Uterus (tissue), 4 donors: ENCODE data around the gene TCF4. TPM values are rescaled to one million over a fixed set of nuclear protein-coding genes. Genes with fewer than 3 reads are reported as not detected.
A peak's percentile ranks its signal among the peaks of the same experiment; 100 is the strongest.

Experiments used
- DNase-seq, 2 donors: peaks; one replicate each; pipeline ENCODE4 v3.0.0-alpha.2; 2019 to 2020
- H3K27ac ChIP-seq, 2 donors: fragments of 200-600 bp; sonication (generic); 1 replicate in 1 of 2; 2 replicates in 1 of 2; pipeline ENCODE4 v1.5.1; 2016 to 2018
- H3K27me3 ChIP-seq, 2 donors: fragments of 200-600 bp; sonication (generic); one replicate each; pipeline ENCODE4 v1.5.1; 2018 to 2019; ENCODE audit warnings: control low read depth in 1 of 2
- H3K36me3 ChIP-seq, 2 donors: fragments of 200-600 bp; sonication (generic); one replicate each; pipeline ENCODE4 v1.5.1; 2019; ENCODE audit warnings: control low read depth in 1 of 2
- H3K4me1 ChIP-seq, 2 donors: fragments of 200-600 bp; sonication (generic); one replicate each; pipeline ENCODE4 v1.5.1; 2018 to 2019; ENCODE audit warnings: control low read depth in 1 of 2
- H3K4me3 ChIP-seq, 2 donors: fragments of 200-600 bp; sonication (generic); 1 replicate in 1 of 2; 2 replicates in 1 of 2; pipeline ENCODE4 v1.5.1; 2018 to 2019; ENCODE audit warnings: mild to moderate bottlenecking in 1 of 2
- H3K9me3 ChIP-seq, 2 donors: fragments of 200-600 bp; sonication (generic); one replicate each; pipeline ENCODE4 v1.5.1; 2019; ENCODE audit warnings: control low read depth in 1 of 2
- POLR2A ChIP-seq, 2 donors: fragments of 450-650 bp; IDR thresholded peaks; one replicate each; pipeline ENCODE4 v1.6.1; 2016; ENCODE audit warnings: antibody characterized with exemption in 2 of 2, mild to moderate bottlenecking in 1 of 2, moderate library complexity in 1 of 2
- intact Hi-C: fragments of 100-400 bp; cut with DNase I; formaldehyde crosslinking; loops from one replicate; pipeline ENCODE4 v1.15.1; 2023; ENCODE audit warnings: low total_unique reads
- total RNA-seq, 4 donors: library from RNA; depleted of rRNA in 3 of 4; stranded (reverse); fragments of >200 nt in 3 of 4; gene quantifications; one replicate each; pipeline versions ENCODE4 v1.1.0 to v1.2.4, GENCODE V29; 2014 to 2023
- TF ChIP-seq, protein P1 (sequence below), 4 experiments: fragments of 200-600 bp in 2 of 4; fragments of 450-650 bp in 2 of 4; sonication (generic) in 2 of 4; IDR thresholded peaks; one replicate each; pipeline ENCODE4 v1.5.1; 2016 to 2019; ENCODE audit warnings: antibody characterized with exemption in 4 of 4, mild to moderate bottlenecking in 2 of 4, moderate library complexity in 1 of 4
- donor health status: DM: yes; HTN: yes; CAD: no.

The TCF4 gene
- total RNA-seq, 4 donors from 2014 or later: 123 to 514 (median 163) TPM

DNA sequence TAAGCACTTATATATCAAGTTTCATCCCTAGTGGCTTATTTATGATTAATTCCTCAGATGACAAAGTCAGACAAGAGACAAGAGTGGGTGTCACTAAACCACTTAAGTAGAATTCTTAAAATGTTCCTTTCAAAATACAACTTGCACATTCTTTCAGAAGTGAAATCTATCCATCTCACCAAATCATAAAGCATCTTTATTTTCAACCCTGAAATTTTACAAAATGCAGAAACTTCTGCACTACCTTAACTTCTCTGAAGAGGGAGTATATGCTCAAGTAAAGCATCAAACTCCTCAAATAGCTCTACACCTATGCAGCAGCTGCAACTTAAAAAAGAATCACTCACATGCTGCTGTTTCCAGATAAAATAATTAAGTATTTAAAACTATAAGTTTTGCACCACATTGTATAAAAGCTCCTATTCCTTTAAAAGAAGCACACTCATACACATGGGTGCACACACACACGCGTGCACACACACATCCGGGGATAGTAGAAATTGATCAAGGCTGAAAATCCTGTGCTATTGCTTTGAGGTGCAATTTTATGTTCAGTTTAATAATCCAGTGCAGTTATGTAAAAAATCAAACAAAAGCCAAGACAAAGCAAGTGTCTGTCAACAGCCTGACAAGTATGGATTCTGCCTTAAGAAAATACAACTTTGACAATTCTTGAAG, 244.5 kb downstream of the TCF4 start:
- no peak for DNase-seq
- Histone ChIP-seq H3K4me1 (no peaks in the 10 kb centered on the region), H3K27ac (no peak overlapping the region), H3K36me3 (no peaks in the 10 kb centered on the region), H3K9me3 (no peaks in the 10 kb centered on the region), H3K4me3 (no peak overlapping the region), H3K27me3 (no peaks in the 10 kb centered on the region)
- intact Hi-C loops: no loop called here
- TF ChIP-seq POLR2A (IDR thresholded peaks at IDR 0.05): no peak
- TF ChIP-seq, protein P1, sequence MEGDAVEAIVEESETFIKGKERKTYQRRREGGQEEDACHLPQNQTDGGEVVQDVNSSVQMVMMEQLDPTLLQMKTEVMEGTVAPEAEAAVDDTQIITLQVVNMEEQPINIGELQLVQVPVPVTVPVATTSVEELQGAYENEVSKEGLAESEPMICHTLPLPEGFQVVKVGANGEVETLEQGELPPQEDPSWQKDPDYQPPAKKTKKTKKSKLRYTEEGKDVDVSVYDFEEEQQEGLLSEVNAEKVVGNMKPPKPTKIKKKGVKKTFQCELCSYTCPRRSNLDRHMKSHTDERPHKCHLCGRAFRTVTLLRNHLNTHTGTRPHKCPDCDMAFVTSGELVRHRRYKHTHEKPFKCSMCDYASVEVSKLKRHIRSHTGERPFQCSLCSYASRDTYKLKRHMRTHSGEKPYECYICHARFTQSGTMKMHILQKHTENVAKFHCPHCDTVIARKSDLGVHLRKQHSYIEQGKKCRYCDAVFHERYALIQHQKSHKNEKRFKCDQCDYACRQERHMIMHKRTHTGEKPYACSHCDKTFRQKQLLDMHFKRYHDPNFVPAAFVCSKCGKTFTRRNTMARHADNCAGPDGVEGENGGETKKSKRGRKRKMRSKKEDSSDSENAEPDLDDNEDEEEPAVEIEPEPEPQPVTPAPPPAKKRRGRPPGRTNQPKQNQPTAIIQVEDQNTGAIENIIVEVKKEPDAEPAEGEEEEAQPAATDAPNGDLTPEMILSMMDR (IDR thresholded peaks at IDR 0.05): peak; percentile 56 to 71 (median 66)

DNA sequence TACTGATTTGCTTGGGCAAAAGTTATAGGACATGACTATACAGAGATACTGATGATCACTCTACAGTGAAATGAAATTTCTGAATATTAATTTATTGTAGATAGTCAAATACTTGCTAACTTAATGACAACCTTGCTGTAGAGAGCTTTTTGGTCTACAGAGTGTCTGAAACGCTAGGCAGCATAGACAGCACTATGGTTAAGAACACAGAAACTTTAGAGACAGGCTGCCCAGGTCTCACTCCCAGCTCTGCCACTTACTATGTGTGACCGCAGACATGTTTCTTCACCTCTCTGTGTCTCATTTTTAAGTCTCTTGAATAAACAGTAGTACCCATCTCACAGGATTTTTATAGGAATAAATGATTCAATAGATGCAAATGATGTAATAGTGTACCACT, 247.0 kb downstream of the TCF4 start:
- Histone ChIP-seq H3K36me3 (no peaks in the 10 kb centered on the region), H3K4me3 (no peak overlapping the region), H3K27ac (peak overlapping the region in 1 of 2 donors; percentile 14), H3K9me3 (no peaks in the 10 kb centered on the region), H3K27me3 (no peaks in the 10 kb centered on the region), H3K4me1 (no peaks in the 10 kb centered on the region)
- no peak for TF ChIP-seq POLR2A (IDR thresholded peaks at IDR 0.05)
- TF ChIP-seq, protein P1 (IDR thresholded peaks at IDR 0.05): no peak
- DNase-seq: no peak
- intact Hi-C loops: no loop called here

DNA sequence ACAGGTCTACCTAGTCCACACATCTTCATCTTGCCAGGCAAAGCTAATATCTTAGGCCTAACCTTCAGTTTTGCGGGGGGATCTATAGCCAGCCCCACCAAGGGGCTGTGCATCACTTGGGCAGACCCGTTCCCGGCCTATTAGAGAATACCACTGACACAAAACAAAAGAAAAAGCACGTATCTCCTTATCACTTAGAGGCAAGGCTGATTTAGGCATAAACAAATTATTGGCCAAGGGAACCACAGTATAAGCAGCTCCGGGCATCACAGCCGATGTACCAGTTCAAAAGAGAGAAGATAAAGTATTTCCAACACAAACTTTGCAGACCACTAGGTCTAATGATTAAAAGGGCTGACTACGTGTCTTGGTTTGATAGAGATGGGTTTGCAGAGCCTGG, 248.0 kb downstream of the TCF4 start:
- no peak for DNase-seq
- Histone ChIP-seq H3K4me1 (no peaks in the 10 kb centered on the region), H3K4me3 (no peak overlapping the region), H3K27ac (peak overlapping the region; percentile 58 to 63), H3K36me3 (no peaks in the 10 kb centered on the region), H3K27me3 (no peaks in the 10 kb centered on the region), H3K9me3 (no peaks in the 10 kb centered on the region)
- TF ChIP-seq, protein P1 (IDR thresholded peaks at IDR 0.05): no peak
- no peak for TF ChIP-seq POLR2A (IDR thresholded peaks at IDR 0.05)
- intact Hi-C loops: no loop called here

DNA sequence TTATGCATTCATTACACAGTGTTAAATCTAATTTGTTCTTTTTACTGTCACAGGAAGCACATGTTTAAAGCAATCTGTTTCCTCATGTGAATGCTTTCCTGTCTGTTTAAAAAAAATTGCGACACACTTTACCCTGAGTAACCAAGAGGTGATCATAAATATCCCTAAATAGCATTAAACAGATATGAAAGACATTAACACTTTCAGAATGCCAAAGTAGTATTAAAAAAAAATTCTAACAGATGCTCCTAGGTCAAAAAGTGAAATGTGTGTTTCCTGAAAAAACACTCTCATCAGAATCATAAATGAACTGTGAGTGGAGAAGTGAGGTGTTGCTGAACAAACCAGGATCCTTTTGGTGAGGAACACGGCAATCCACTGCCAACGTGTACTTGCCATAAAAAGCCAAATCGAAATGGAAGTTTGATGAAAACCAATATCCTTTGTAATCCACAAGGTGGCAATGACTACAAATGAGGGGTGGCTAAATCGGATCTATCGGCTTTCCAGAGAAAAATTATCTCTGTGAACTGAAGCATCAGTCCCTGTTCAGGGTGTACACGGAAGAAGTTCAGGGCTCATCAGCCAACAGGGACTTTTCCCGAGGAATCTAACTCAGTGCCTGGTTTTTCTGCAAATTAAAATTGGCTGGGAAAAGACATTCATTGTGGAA, 248.9 kb downstream of the TCF4 start:
- no peaks in the 10 kb centered on the region for H3K27me3 ChIP-seq
- H3K36me3 ChIP-seq: no peaks in the 10 kb centered on the region
- no peaks in the 10 kb centered on the region for H3K9me3 ChIP-seq
- no peak for TF ChIP-seq POLR2A (IDR thresholded peaks at IDR 0.05)
- TF ChIP-seq, protein P1 (IDR thresholded peaks at IDR 0.05): no peak
- no peak for DNase-seq
- no peak overlapping the region for H3K4me3 ChIP-seq
- H3K4me1 ChIP-seq: no peaks in the 10 kb centered on the region
- peak overlapping the region; percentile 58 to 63 for H3K27ac ChIP-seq
- intact Hi-C loops: no loop called here

DNA sequence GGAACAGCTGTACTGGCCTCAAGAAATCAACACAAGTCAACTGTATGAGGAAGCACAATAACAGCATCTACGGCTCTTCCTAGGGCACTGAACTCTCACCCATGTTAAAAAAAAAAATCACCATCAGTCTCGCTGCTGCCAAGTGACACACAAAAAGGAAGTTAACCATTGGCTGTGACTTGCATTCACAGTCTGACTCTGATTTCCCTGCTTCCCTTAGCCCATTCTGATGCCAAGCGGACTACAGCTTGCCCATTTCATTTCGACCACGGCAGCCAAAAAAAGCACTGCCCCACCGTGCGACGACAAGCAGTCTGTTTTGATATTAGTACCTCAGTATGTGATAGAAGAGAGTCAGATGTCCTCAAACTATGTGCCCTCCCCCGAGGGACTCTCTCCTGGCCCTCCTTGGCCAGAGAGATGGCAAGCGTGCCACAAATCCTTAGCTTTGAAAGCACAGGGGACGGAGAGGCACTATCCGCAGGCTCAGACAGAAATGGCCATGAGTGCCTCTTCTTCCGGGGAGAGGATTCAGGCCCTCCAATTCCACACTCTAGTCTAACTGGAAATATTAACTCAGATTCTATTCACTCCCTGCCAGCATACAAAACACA, 250.0 kb downstream of the TCF4 start:
- Histone ChIP-seq H3K4me1 (no peaks in the 10 kb centered on the region), H3K36me3 (no peaks in the 10 kb centered on the region), H3K27ac (peak overlapping the region; percentile 58 to 63), H3K9me3 (no peaks in the 10 kb centered on the region), H3K4me3 (no peak overlapping the region), H3K27me3 (no peaks in the 10 kb centered on the region)
- TF ChIP-seq, protein P1 (IDR thresholded peaks at IDR 0.05): no peak
- no peak for TF ChIP-seq POLR2A (IDR thresholded peaks at IDR 0.05)
- peak in 1 of 2 donors; percentile 43 for DNase-seq
- intact Hi-C loops: no loop called here
